Measurements from ENCODE around the gene BTK. TPM values are rescaled to one million over a fixed set of nuclear protein-coding genes. Genes with fewer than 3 reads are reported as not detected.

BTK gene
- total RNA-seq, 1 experiment from 2014 or later, result 0.37 TPM

GRCh38 chrX:101390664-101391525 lies 4.9 kb upstream of the BTK start, which contains the start of gene RPL36A (continued):
- no peak for TF ChIP-seq ZNF274 (IDR thresholded peaks at IDR 0.05; ENCODE audit: low read depth, low read length)
- TF ChIP-seq RAD21 (IDR thresholded peaks at IDR 0.05; ENCODE audit: low read depth), result no peak
- peak; percentile 84 for TF ChIP-seq POLR2A (IDR thresholded peaks at IDR 0.05; ENCODE audit: borderline replicate concordance, extremely low read depth, insufficient read depth, insufficient read length)
- no peak for TF ChIP-seq ZBTB33 (IDR thresholded peaks at IDR 0.05; ENCODE audit: extremely low read depth, insufficient replicate concordance, low read length)
- no peak for TF ChIP-seq SRF (IDR thresholded peaks at IDR 0.05; ENCODE audit: low read depth)
- TF ChIP-seq POLR2AphosphoS5 (IDR thresholded peaks at IDR 0.05; ENCODE audit: low read depth, low read length), result peak; percentile 96
- peak; percentile 44 to 73 (median 60); a peak in 5 of 6 replicates for TF ChIP-seq CTCF (IDR thresholded peaks at IDR 0.05 in 2 of 3, conservative IDR thresholded peaks at IDR 0.05 in 1 of 3; ENCODE audit: borderline replicate concordance in 1 of 3, insufficient read depth in 1 of 3, low read depth in 2 of 3, low read length in 2 of 3)
- TF ChIP-seq FOSL1 (IDR thresholded peaks at IDR 0.05; ENCODE audit: low read depth), result no peak
- TF ChIP-seq ZFX (IDR thresholded peaks at IDR 0.05), result no peak

- Histone ChIP-seq H3K9me2 (ENCODE audit: insufficient read depth) (no peaks in the 10 kb centered on the region), H3K36me3 (ENCODE audit: control insufficient read depth in 1 of 2, insufficient read depth in 2 of 2, low read length in 2 of 2) (peaks cover 5 to 19% of the 10 kb centered on the region in 2 experiments; a peak in 2 of 4 replicates), H3K4me1 (ENCODE audit: control insufficient read depth in 1 of 2, insufficient read depth in 2 of 2, low read length in 2 of 2) (peaks cover 0 to 15% of the 10 kb centered on the region in 2 experiments; a peak in 2 of 4 replicates), H4K20me1 (ENCODE audit: insufficient read depth) (no peaks in the 10 kb centered on the region), H3K4me3 (replicated peaks in 1 of 2; ENCODE audit: low read depth in 1 of 2, low read length in 2 of 2) (no peak overlapping the region), H2AFZ (ENCODE audit: low read depth, low read length, poor library complexity, severe bottlenecking) (no peak overlapping the region), H3K4me2 (ENCODE audit: low read length) (no peak overlapping the region), H3K9me3 (ENCODE audit: control insufficient read depth in 1 of 2, insufficient read depth in 1 of 2, low read depth in 1 of 2, low read length in 2 of 2) (no peaks in the 10 kb centered on the region), H3K27ac (ENCODE audit: low read depth, low read length) (no peak overlapping the region), H3K9ac (ENCODE audit: low read length) (no peak overlapping the region), H3K27me3 (ENCODE audit: insufficient read depth, low read length) (no peaks in the 10 kb centered on the region), H3K79me2 (ENCODE audit: insufficient read depth, low read length) (peaks cover 27% of the 10 kb centered on the region)
- BruUV-seq (replicated peaks), result no TSS peak
- no peak for TF ChIP-seq FOSL1 (IDR thresholded peaks at IDR 0.05; ENCODE audit: low read depth)
- TF ChIP-seq CTCF (IDR thresholded peaks at IDR 0.05 in 2 of 3, conservative IDR thresholded peaks at IDR 0.05 in 1 of 3; ENCODE audit: borderline replicate concordance in 1 of 3, insufficient read depth in 1 of 3, low read depth in 2 of 3, low read length in 2 of 3), result no peak
- no peak for TF ChIP-seq RAD21 (IDR thresholded peaks at IDR 0.05; ENCODE audit: low read depth)
- no peak for TF ChIP-seq TCF7L2 (IDR thresholded peaks at IDR 0.05; ENCODE audit: borderline replicate concordance, extremely low read depth, insufficient read depth, insufficient read length)
- TF ChIP-seq JUND (IDR thresholded peaks at IDR 0.05), result no peak
- no peak for TF ChIP-seq EGR1 (IDR thresholded peaks at IDR 0.05; ENCODE audit: low read depth)
- no peak for TF ChIP-seq REST (IDR thresholded peaks at IDR 0.05; ENCODE audit: low read depth)
- intact Hi-C loops (cut with micrococcal nuclease), result no loop called here
- CTCF ChIA-PET, result no interaction called here
- ATAC-seq (no peak), DNase-seq (ENCODE audit: low read depth, low spot score) (no peak)
- RAD21 ChIA-PET (ENCODE audit: low non-redundant PET in 1 of 2, low total read pairs in 2 of 2, uncharacterized antibody in 2 of 2, unreplicated experiment in 2 of 2), result no interaction called here
- POLR2A ChIA-PET, result no interaction called here
These were observed 2.6 kb upstream of the BTK start for GRCh38 chrX:101388604-101389003.
